ENCODE measurements around the gene PEAK3.

The PEAK3 gene

GRCh38 chr19:2246014-2246620 lies 35.9 kb downstream of the PEAK3 start:
- no peak overlapping the region for H3K4me3 ChIP-seq (ENCODE audit: low read depth, low read length)
- TF ChIP-seq CTCF (IDR thresholded peaks at IDR 0.05; ENCODE audit: low read depth, low read length): no peak

- no peak overlapping the region for H3K4me3 ChIP-seq (ENCODE audit: low read depth, low read length)
- TF ChIP-seq CTCF (IDR thresholded peaks at IDR 0.05; ENCODE audit: low read depth, low read length): no peak
Observed at GRCh38 chr19:2245273-2245672, 36.7 kb downstream of the PEAK3 start.

GRCh38 chr19:2244486-2244885 lies 37.5 kb downstream of the PEAK3 start:
- H3K4me3 ChIP-seq (ENCODE audit: low read depth, low read length): no peak overlapping the region
- TF ChIP-seq CTCF (IDR thresholded peaks at IDR 0.05; ENCODE audit: low read depth, low read length): no peak

- no peak for TF ChIP-seq CTCF (IDR thresholded peaks at IDR 0.05; ENCODE audit: low read depth, low read length)
Observed at GRCh38 chr19:2244125-2244411, 37.9 kb downstream of the PEAK3 start.

GRCh38 chr19:2243274-2244124 lies 38.5 kb downstream of the PEAK3 start:
- no peak for TF ChIP-seq CTCF (IDR thresholded peaks at IDR 0.05; ENCODE audit: low read depth, low read length)

More at GRCh38 chr19:2244125-2244411, 37.9 kb downstream of the PEAK3 start:
- no peak overlapping the region for H3K4me3 ChIP-seq (ENCODE audit: low read depth, low read length)

GRCh38 chr19:2242816-2243215 lies 39.2 kb downstream of the PEAK3 start:
- H3K4me3 ChIP-seq (ENCODE audit: low read depth, low read length): no peak overlapping the region

More at GRCh38 chr19:2243274-2244124, 38.5 kb downstream of the PEAK3 start:
- no peak overlapping the region for H3K4me3 ChIP-seq (ENCODE audit: low read depth, low read length)

More at GRCh38 chr19:2242816-2243215, 39.2 kb downstream of the PEAK3 start:
- TF ChIP-seq CTCF (IDR thresholded peaks at IDR 0.05; ENCODE audit: low read depth, low read length): no peak
